ENCODE measurements around the gene PRM1.

The PRM1 gene

DNA sequence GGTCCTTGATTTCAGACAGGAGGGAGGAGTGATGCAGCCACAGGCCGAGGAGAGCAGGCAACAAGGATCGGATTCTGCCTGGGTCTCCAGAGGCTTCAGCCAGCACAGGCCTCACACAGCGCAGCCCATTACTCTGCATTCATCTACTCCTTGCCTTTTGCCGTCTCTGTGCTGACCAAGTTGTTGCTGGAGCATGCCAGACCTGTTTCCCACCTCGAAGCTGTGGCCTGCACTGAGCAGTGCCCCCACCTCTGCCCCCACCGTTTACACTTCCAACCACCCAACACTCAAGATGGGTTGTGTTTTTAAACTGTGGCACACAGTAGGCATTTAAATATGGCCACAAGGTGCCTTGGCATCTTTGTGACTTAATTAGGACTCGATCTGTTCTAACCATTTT lies 6.2 kb downstream of the PRM1 start:
- Histone ChIP-seq H3K27ac (ENCODE audit: low read length) (no peak overlapping the region), H3K9me3 (ENCODE audit: control insufficient read depth, low read depth, low read length) (no peaks in the 10 kb centered on the region)

DNA sequence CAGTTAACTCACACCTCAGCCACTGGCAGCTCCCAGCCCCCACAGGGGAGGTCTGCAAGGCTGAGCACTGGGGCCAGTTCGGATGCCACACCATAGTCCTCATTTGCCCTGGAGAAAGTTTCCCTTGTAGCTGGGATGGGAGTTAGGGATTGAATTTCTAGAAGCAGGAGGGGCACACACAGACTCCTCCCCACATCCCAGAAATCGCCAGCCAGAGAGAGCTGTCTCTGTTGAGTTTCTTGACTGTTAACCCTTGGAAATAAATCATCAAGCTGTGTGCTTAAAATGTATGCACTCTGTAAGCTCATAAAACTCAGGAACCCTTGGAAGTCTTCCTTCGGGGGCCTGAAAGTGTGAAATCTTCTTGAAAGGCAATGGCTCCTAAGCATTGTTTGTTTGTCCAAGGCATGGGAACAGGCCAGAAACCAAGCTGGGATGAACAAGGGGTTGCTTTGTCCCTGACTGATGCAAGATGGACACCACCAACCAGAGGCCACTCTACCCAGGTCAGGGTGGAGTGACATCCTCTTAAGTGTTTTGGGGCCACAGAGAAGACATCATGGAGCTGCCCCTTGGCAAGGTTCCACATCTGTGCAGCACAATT lies 7.3 kb downstream of the PRM1 start:
- Histone ChIP-seq H3K27me3 (ENCODE audit: control insufficient read depth, insufficient read depth, low read length) (no peaks in the 10 kb centered on the region), H3K4me1 (ENCODE audit: control insufficient read depth, low read depth, low read length) (peaks cover 6% of the 10 kb centered on the region), H3K36me3 (ENCODE audit: control insufficient read depth, low read depth, low read length) (no peaks in the 10 kb centered on the region), H3K4me3 (ENCODE audit: low read length) (no peak overlapping the region), H3K27ac (ENCODE audit: low read length) (no peak overlapping the region), H3K9ac (ENCODE audit: low read length) (no peak overlapping the region), H3K9me3 (ENCODE audit: control insufficient read depth, low read depth, low read length) (no peaks in the 10 kb centered on the region)

More for the DNA sequence above, 6.2 kb downstream of the PRM1 start:
- peaks cover 6% of the 10 kb centered on the region for H3K4me1 ChIP-seq (ENCODE audit: control insufficient read depth, low read depth, low read length)
- no peaks in the 10 kb centered on the region for H3K27me3 ChIP-seq (ENCODE audit: control insufficient read depth, insufficient read depth, low read length)
- H3K4me3 ChIP-seq (ENCODE audit: low read length): no peak overlapping the region
- H3K36me3 ChIP-seq (ENCODE audit: control insufficient read depth, low read depth, low read length): no peaks in the 10 kb centered on the region
- H3K9ac ChIP-seq (ENCODE audit: low read length): no peak overlapping the region

DNA sequence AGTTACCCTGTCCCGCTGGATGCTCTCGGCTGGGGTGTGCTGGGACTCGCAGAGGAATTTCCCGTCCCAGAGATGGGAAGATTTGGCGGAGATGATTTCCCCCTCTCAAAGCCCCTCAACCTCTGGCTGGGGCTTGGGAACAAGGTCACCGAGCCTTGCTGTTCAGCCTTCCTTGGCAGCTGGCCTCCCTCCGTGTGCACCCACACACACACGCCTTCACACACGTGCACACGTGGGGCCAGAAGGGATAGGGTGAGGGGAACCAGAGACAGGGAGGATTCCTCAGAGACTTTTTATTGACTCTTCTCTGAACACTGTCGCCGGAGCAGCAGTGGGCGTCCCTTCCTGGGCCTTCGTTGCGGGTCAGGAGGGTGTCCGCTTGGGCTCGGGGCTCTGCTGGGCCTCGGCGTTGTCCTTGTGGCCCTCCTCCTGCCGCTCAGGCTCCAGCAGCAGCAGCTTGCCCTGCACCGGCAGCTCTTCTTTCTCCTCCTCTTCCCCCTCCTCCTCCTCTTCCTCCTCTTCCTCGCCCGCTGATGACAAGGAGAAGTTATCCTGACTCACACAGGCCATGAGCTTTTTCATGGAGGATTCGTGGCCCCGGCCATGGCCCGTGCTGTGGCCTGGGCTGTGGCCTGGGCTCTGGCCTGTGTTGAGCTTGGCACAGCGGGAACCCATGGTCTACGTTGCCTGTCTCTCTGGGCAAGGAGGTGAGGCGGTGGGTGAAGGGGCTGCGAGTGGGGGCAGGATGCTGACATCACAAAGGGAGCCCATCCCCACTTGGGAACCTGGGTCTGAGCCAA lies 8.0 kb downstream of the PRM1 start, which contains the start of gene PRM3:
TSS of gene PRM3 (minus strand) at position 709 of the 800 bp plus-strand sequence. CDS start at position 675, 34 bp downstream.
- Histone ChIP-seq H3K9me3 (ENCODE audit: control insufficient read depth, low read depth, low read length) (no peaks in the 10 kb centered on the region), H3K27me3 (ENCODE audit: control insufficient read depth, insufficient read depth, low read length) (no peaks in the 10 kb centered on the region), H3K36me3 (ENCODE audit: control insufficient read depth, low read depth, low read length) (no peaks in the 10 kb centered on the region), H3K4me1 (ENCODE audit: control insufficient read depth, low read depth, low read length) (peaks cover 6% of the 10 kb centered on the region), H3K27ac (ENCODE audit: low read length) (no peak within 1 kb of the TSS), H3K4me3 (ENCODE audit: low read length) (no peak within 1 kb of the TSS), H3K9ac (ENCODE audit: low read length) (no peak within 1 kb of the TSS)

DNA sequence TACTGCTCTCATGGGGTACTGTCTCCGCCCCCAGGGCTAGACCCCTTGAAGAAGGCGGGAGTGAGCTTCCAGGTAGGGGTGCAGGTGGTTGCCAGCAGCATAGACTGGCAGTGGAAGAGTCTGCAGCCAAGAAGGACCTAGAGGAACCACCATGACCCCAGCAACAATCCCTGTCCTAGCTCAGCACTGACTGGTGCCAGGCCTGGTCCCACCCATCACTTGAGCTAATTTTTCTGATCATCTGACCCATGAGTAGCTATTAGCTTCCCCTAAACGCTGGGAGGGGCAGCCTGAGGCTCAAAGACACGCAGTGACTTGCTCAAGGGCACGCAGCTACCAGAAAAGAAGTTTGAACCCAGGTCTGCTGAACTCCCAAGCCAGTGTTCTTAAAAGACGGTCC lies 8.6 kb downstream of the PRM1 start:
- Histone ChIP-seq H3K4me1 (ENCODE audit: control insufficient read depth, low read depth, low read length) (peaks cover 6% of the 10 kb centered on the region), H3K27me3 (ENCODE audit: control insufficient read depth, insufficient read depth, low read length) (no peaks in the 10 kb centered on the region), H3K36me3 (ENCODE audit: control insufficient read depth, low read depth, low read length) (no peaks in the 10 kb centered on the region), H3K27ac (ENCODE audit: low read length) (no peak overlapping the region), H3K9me3 (ENCODE audit: control insufficient read depth, low read depth, low read length) (no peaks in the 10 kb centered on the region), H3K4me3 (ENCODE audit: low read length) (no peak overlapping the region), H3K9ac (ENCODE audit: low read length) (no peak overlapping the region)

DNA sequence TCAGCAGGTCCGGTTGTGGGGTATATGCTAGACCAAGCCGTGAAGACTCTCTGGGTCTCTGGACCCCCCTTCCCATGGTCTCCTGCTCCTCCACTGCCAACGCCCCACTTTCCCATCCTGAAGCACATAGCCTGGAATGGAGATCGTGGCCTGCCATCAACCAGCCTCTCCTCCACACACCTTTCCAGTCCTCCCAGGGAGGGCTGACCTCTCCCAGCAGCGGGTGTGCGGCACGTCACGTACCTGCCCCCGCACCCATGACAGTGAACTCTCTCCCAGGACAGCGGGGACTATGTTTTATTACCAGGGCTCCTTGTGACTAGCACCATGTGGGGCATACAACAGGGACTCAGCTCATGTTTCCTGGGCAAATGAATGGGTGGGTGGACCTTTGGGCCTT lies 9.5 kb downstream of the PRM1 start:
- Histone ChIP-seq H3K9ac (ENCODE audit: low read length) (no peak overlapping the region), H3K36me3 (ENCODE audit: control insufficient read depth, low read depth, low read length) (no peaks in the 10 kb centered on the region)

DNA sequence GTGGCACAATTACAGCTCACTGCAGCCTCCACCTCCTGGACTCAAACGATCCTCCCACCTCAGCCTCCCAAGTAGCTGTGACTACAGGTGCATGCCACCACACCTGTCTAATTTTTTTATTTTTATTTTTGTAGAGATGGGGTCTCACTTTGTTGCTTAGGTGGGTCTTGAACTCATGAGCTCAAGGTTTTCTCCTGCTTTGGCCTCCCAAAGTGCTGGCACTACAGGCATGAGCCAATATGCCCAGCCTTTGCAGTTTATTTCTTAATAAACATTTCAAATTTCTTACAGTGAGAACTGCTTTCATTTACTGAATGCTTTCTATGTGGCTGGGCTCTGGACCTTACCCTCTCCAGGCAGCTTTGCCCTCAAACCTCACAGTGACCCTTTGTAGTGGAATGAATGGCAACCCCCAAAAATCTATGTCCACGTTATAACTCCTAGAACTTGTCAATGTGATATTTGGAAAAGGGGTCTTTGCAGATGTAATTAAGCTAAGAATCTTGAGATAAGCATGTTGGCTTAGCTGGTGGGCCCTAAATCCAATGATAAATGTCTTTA lies 10.4 kb downstream of the PRM1 start:
- Histone ChIP-seq H3K4me3 (ENCODE audit: low read length) (no peak overlapping the region), H3K27ac (ENCODE audit: low read length) (no peak overlapping the region), H3K36me3 (ENCODE audit: control insufficient read depth, low read depth, low read length) (no peaks in the 10 kb centered on the region), H3K27me3 (ENCODE audit: control insufficient read depth, insufficient read depth, low read length) (no peaks in the 10 kb centered on the region), H3K9ac (ENCODE audit: low read length) (no peak overlapping the region), H3K9me3 (ENCODE audit: control insufficient read depth, low read depth, low read length) (no peaks in the 10 kb centered on the region), H3K4me1 (ENCODE audit: control insufficient read depth, low read depth, low read length) (peaks cover 6% of the 10 kb centered on the region)

More for the DNA sequence above, 9.5 kb downstream of the PRM1 start:
- H3K27ac ChIP-seq (ENCODE audit: low read length): no peak overlapping the region
- no peak overlapping the region for H3K4me3 ChIP-seq (ENCODE audit: low read length)
- no peaks in the 10 kb centered on the region for H3K27me3 ChIP-seq (ENCODE audit: control insufficient read depth, insufficient read depth, low read length)
- H3K9me3 ChIP-seq (ENCODE audit: control insufficient read depth, low read depth, low read length): no peaks in the 10 kb centered on the region
- peaks cover 6% of the 10 kb centered on the region for H3K4me1 ChIP-seq (ENCODE audit: control insufficient read depth, low read depth, low read length)

DNA sequence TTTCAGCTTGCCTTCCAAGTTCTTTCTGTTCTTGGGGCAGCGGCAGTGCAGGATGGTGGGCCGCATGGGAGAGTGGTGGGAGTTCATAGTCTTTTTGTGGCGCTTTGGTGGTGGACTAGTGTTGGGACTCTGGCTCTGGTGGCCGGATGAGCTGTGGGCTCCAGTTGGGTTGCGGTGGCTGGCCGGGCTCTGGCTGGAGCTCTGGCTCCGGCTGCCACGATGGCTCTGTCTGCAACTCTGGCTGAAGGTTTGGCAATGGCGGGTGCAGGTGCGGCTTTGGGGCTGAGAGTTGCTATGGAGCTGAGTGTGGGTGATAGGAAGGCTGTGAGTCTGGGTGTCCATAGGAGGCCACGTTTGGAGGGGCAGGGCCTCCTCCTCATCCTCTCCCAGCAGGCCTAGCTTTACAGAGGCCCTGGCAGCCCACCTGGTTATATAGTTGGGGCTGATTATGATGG lies 12.2 kb downstream of the PRM1 start, which contains the start of gene TNP2:
TSS of gene TNP2 (minus strand) at position 405 of the 455 bp plus-strand sequence. CDS start at position 342, 63 bp downstream.
- Histone ChIP-seq H3K27me3 (ENCODE audit: control insufficient read depth, insufficient read depth, low read length) (no peaks in the 10 kb centered on the region), H3K4me1 (ENCODE audit: control insufficient read depth, low read depth, low read length) (peaks cover 4% of the 10 kb centered on the region), H3K36me3 (ENCODE audit: control insufficient read depth, low read depth, low read length) (no peaks in the 10 kb centered on the region), H3K27ac (ENCODE audit: low read length) (no peak within 1 kb of the TSS), H3K4me3 (ENCODE audit: low read length) (no peak within 1 kb of the TSS), H3K9ac (ENCODE audit: low read length) (no peak within 1 kb of the TSS), H3K9me3 (ENCODE audit: control insufficient read depth, low read depth, low read length) (no peaks in the 10 kb centered on the region)

DNA sequence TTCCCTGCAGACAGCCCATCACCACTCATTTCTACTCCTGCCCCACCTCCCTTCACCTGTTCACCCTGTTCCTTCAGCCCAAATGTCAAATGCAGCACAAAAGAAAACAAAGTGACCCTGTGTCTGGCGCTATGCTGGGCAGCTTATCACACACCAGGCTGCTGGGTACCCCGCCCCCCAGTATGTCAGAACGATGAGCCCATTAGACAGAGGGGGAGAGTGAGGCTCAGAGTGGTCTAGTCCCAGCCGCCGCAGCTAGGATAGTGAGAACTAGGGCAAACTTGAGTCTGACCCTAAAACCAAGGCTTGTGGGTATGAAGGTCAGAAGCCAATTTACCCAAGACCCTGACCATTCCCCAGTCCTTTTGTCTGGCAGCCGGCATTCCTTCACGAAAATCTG lies 16.0 kb downstream of the PRM1 start:
- Histone ChIP-seq H3K9me3 (ENCODE audit: control insufficient read depth, low read depth, low read length) (no peaks in the 10 kb centered on the region), H3K36me3 (ENCODE audit: control insufficient read depth, low read depth, low read length) (no peaks in the 10 kb centered on the region), H3K9ac (ENCODE audit: low read length) (no peak overlapping the region), H3K4me3 (ENCODE audit: low read length) (no peak overlapping the region), H3K4me1 (ENCODE audit: control insufficient read depth, low read depth, low read length) (no peaks in the 10 kb centered on the region), H3K27me3 (ENCODE audit: control insufficient read depth, insufficient read depth, low read length) (no peaks in the 10 kb centered on the region), H3K27ac (ENCODE audit: low read length) (no peak overlapping the region)

DNA sequence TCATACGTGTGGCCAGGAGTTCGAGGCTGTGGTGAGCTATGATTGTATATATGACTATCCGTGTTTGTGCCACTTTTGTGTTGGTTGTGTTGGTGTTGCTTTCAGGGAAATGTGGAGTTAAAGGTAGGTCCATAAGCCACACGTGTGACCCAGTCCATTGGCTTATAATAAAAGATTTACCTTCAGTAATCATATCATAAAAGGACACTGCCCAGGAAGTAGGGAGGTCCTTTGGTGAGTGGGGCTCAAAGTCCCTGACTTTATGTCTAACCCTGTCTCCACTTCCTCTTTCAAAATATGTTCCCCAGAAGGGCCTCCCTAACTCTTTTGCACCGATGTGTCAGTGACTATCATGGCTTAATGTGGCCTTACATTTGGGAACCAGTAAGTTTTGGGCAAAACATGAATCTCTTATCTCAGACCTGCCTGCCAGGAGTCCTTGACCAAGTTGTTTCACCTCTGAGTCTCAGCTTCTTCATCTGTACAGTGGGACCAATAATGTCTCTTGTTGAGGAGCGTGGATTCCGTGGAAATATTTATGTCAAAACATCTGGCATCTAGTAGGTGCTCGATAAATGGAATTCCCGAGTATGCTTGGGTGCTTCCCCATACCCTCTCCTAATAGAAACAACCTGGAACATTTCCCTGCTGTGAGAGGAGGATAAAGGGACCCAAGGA lies 16.8 kb downstream of the PRM1 start:
- Histone ChIP-seq H3K4me1 (ENCODE audit: control insufficient read depth, low read depth, low read length) (no peaks in the 10 kb centered on the region), H3K27ac (ENCODE audit: low read length) (no peak overlapping the region), H3K36me3 (ENCODE audit: control insufficient read depth, low read depth, low read length) (no peaks in the 10 kb centered on the region), H3K9me3 (ENCODE audit: control insufficient read depth, low read depth, low read length) (no peaks in the 10 kb centered on the region), H3K9ac (ENCODE audit: low read length) (no peak overlapping the region), H3K4me3 (ENCODE audit: low read length) (no peak overlapping the region), H3K27me3 (ENCODE audit: control insufficient read depth, insufficient read depth, low read length) (no peaks in the 10 kb centered on the region)

DNA sequence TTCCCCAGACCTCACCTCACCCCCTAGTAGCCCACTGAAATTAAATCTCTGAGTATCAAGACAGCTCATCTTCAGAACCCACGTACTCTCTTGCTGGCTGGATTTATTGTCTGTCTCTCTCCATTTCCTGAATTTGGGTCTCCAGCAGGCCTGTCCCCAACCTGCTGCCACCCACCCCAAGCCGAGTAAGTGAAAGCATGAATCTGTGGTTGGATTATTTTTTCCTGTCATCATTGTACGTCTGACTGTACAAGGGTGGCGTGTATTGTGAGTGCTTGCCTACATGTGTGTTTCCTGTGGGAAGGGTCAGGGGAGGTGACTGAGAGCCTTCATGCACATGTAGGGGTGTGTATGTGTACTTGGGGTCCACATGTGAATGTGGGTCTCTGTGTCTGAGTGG lies 17.4 kb downstream of the PRM1 start:
- Histone ChIP-seq H3K4me3 (ENCODE audit: low read length) (no peak overlapping the region), H3K36me3 (ENCODE audit: control insufficient read depth, low read depth, low read length) (no peaks in the 10 kb centered on the region), H3K27me3 (ENCODE audit: control insufficient read depth, insufficient read depth, low read length) (no peaks in the 10 kb centered on the region), H3K27ac (ENCODE audit: low read length) (no peak overlapping the region), H3K9ac (ENCODE audit: low read length) (no peak overlapping the region), H3K9me3 (ENCODE audit: control insufficient read depth, low read depth, low read length) (no peaks in the 10 kb centered on the region), H3K4me1 (ENCODE audit: control insufficient read depth, low read depth, low read length) (no peaks in the 10 kb centered on the region)

DNA sequence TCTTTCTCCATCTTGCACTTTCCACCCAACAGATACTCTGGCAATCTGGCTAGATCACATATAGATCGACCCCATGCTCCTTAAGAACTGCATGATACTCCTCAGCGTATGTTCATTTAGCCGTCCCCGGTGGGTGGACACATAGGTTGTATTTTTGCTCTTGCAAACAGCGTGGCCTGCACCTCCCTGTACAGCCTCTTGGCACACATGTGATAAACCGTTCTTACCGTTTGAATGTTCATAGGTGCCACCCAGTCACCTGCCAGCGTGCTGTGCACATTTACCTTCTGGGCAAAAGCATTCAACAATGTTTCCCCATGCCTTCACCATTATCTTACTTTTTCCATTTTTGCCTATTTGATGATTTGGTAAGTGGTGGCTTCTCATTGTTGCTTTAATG lies 18.2 kb downstream of the PRM1 start:
- Histone ChIP-seq H3K4me1 (ENCODE audit: control insufficient read depth, low read depth, low read length) (no peaks in the 10 kb centered on the region), H3K4me3 (ENCODE audit: low read length) (no peak overlapping the region), H3K9ac (ENCODE audit: low read length) (no peak overlapping the region), H3K9me3 (ENCODE audit: control insufficient read depth, low read depth, low read length) (no peaks in the 10 kb centered on the region), H3K27me3 (ENCODE audit: control insufficient read depth, insufficient read depth, low read length) (no peaks in the 10 kb centered on the region), H3K27ac (ENCODE audit: low read length) (no peak overlapping the region), H3K36me3 (ENCODE audit: control insufficient read depth, low read depth, low read length) (no peaks in the 10 kb centered on the region)
